T-helper 17 cell (primary cell): ENCODE data around the gene STARD9. TPM values are rescaled to one million over a fixed set of nuclear protein-coding genes. Genes with fewer than 3 reads are reported as not detected.
A peak's percentile ranks its signal among the peaks of the same experiment; 100 is the strongest.
"Not testable (repeated sequence)": the region's sequence is repeated elsewhere in the genome, so short reads cannot be mapped to it uniquely, and the experiment has no call there.

Experiments
- ATAC-seq: fragments of 150-1000 bp; cut with Tn5 transposase; 2 replicates; pipeline ENCODE4 v1.10.0; 2021; ENCODE audit warnings: mild to moderate bottlenecking, moderate library complexity
- DNase-seq, 3 donors: peaks; one replicate each; pipeline versions ENCODE4 v3.0.0 to v3.0.0-alpha.2; 2020 to 2021
- H3K9me3 ChIP-seq: one replicate; pipeline ENCODE4 v1.7.0; 2013; ENCODE audit warnings: low read length, mild to moderate bottlenecking; ENCODE audit not compliant: control insufficient read depth, poor library complexity, severe bottlenecking
- H3K27ac Mint-ChIP-seq: one replicate; pipeline ENCODE4 v1.8.0; 2022; ENCODE audit warnings: mild to moderate bottlenecking, moderate library complexity, mixed read lengths
- H3K27me3 Mint-ChIP-seq: one replicate; pipeline ENCODE4 v1.8.0; 2022; ENCODE audit warnings: mixed read lengths
- H3K36me3 Mint-ChIP-seq: one replicate; pipeline ENCODE4 v1.8.0; 2022; ENCODE audit warnings: low read depth, mixed read lengths
- H3K4me1 Mint-ChIP-seq: one replicate; pipeline ENCODE4 v1.8.0; 2022; ENCODE audit warnings: mild to moderate bottlenecking, mixed read lengths
- H3K4me3 Mint-ChIP-seq: one replicate; pipeline ENCODE4 v1.8.0; 2022; ENCODE audit warnings: mild to moderate bottlenecking, moderate library complexity, mixed read lengths
- total RNA-seq, 4 donors: library from RNA in 2 of 4; stranded (reverse) in 2 of 4; gene quantifications; one replicate each; pipeline ENCODE4 v1.2.3 and lab custom pipeline; 2022 to 2026

STARD9 gene
- 1 to 10 TPM; 4.1 to 5.9 TPM for total RNA-seq
- 42.8 to 46.8 reads per million in 2 donors for total RNA-seq (lab: John Stamatoyannopoulos, UW)

DNA sequence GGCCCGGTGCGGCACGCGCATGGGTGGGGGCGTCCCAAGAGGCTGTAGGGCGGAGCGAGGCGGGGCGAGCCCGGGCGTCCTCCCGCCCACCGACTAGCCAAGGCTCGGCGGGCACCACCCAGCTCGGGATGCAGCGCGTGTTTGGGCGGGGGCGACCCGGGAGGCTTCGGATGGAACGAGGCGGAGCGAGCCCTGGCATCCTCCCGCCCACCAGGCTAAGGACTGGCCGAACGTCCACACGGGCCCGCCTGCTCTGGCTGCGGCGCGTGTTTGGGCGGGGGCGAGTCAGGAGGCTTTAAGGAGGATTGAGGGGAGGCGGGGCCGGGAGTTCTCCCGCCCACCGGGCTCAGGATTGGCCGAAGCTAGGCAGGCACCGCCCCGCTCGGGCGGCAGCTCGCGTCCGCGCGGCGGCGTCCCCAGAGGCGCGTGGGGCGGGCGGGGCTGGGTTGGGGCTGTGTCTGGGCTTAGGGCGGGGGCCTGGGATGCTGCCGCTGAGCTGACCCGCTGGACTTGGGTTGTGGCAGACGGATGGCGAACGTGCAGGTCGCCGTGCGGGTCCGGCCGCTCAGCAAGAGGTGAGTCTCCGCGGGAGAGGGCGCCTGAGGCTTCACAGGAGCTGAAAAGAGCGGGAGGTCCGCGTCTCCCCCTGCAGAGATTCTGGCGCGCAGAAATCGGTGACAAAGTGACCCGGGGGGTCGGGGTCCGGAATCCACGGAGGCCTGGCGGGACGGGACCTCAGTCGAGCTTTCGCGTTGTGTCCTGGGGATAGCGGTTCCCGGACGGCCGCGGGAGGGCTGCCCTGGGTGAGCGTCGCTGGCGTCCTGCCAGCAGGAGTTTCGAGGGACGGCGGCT lies at the start of gene STARD9:
Gene STARD9 (plus strand): TSS at position 419 of the 852 bp plus-strand sequence. CDS start 110 bp downstream, at position 529.
- H3K27me3 Mint-ChIP-seq: peaks cover 10% of the 10 kb centered on the region
- H3K27ac Mint-ChIP-seq: peak within 1 kb of the TSS; percentile 68
- no peaks in the 10 kb centered on the region for H3K9me3 ChIP-seq
- peaks cover 3% of the 10 kb centered on the region for H3K36me3 Mint-ChIP-seq
- peaks cover 11% of the 10 kb centered on the region for H3K4me1 Mint-ChIP-seq
- peak; percentile 82 to 92 (median 90) for DNase-seq
- ATAC-seq: peak; percentile 94
- peak within 1 kb of the TSS; percentile 92 for H3K4me3 Mint-ChIP-seq

DNA sequence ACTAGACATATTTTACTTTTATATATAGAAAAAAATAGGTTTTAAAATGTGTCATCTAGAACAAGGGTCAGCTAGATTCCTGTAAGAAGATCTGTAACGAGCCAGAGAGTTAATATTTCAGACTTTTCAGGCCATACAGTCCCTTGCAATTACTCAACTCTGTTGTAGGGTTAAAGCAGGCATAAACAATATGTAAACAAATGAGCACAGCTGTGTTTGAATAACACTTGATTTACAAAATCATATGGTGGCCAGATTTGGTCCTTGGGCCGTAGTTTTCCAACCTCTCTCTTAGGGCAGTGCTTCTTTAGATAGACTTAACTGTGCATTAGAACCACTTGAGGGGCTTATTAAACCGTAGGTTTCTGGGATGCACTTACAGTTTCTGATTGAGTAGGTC lies 46.4 kb upstream of the STARD9 start:
- H3K27me3 Mint-ChIP-seq: no peaks in the 10 kb centered on the region
- no peak for ATAC-seq
- H3K27ac Mint-ChIP-seq: peak overlapping the region; percentile 1
- H3K36me3 Mint-ChIP-seq: peaks cover 5% of the 10 kb centered on the region
- H3K4me3 Mint-ChIP-seq: no peak overlapping the region
- no peak for DNase-seq
- H3K4me1 Mint-ChIP-seq: peaks cover 3% of the 10 kb centered on the region
- no peaks in the 10 kb centered on the region for H3K9me3 ChIP-seq

DNA sequence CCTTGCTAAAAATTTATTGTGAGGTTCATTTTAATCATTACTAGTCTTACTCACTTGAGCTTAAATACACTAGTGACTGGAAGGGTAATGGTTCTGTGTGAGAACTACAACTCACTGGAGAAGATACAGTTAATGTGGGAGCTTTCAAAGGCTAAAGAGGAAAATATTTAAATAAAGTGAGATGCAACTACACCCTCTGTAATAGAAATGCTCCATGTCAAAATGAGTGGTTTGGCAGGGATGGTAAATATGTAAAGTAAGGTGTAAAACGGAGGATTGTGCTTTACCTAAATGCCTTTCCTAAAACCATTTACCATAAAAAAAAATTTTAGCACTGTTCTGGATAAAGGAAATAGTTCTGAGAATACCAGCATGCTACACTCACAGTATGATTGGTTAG lies 42.2 kb upstream of the STARD9 start:
- H3K27me3 Mint-ChIP-seq: no peaks in the 10 kb centered on the region
- peak overlapping the region; percentile 47 for H3K27ac Mint-ChIP-seq
- no peak overlapping the region for H3K4me3 Mint-ChIP-seq
- DNase-seq: no peak
- peaks cover 5% of the 10 kb centered on the region for H3K4me1 Mint-ChIP-seq
- ATAC-seq: no peak
- H3K9me3 ChIP-seq: no peaks in the 10 kb centered on the region
- H3K36me3 Mint-ChIP-seq: peaks cover 5% of the 10 kb centered on the region

- DNase-seq (no peak), ATAC-seq (no peak)
- Mint-ChIP-seq H3K27ac (peak overlapping the region; percentile 99), H3K36me3 (peaks cover 9% of the 10 kb centered on the region), H3K4me3 (no peak overlapping the region), H3K4me1 (peaks cover 39% of the 10 kb centered on the region), H3K27me3 (no peaks in the 10 kb centered on the region)
- no peaks in the 10 kb centered on the region for H3K9me3 ChIP-seq
Observed at GRCh38 chr15:42544853-42545629, 30.4 kb upstream of the STARD9 start.

GRCh38 chr15:42547918-42548248 lies 27.5 kb upstream of the STARD9 start:
- no peak for ATAC-seq
- Mint-ChIP-seq H3K36me3 (peaks cover 7% of the 10 kb centered on the region), H3K27me3 (no peaks in the 10 kb centered on the region), H3K4me1 (peaks cover 37% of the 10 kb centered on the region), H3K4me3 (peak overlapping the region; percentile 98), H3K27ac (peak overlapping the region; percentile 99)
- peak in 1 of 3 donors; percentile 4 for DNase-seq
- no peaks in the 10 kb centered on the region for H3K9me3 ChIP-seq

DNA sequence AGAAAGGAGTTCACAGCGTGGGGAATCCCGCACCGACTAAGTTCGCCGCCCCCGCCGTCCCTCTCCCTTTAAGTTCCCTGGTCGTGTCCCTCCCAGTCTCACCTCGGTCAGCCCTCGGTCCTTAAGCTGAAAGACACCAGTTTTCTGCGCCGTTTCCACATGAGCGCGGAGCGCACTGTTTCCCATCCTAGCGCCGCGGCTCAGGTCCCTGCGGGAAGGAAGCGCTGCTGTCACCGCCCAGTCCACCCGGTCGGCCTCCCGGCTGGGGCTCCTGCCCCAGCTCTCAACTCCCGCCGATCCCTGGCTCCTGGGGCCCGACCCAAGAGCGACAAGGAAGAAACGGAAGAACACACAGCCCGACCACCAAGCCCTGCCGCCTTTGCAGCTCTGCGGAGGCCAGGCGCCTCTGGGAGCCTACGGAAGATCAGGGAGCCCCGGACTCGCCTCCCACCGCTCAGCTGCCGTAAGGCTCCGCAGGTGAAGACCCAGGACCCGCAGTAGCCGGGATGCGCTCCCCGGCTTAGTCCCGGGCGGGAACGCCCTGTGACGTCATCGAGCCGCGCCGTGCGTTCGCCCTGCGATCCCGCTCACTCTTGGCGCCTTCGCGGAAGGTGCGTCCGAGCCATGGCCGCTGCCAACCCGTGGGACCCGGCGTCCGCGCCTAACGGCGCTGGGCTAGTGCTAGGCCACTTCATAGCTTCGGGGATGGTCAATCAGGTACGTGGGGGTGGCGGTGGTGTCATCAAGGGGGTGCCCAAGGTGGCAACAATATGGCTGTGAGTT lies 27.0 kb upstream of the STARD9 start, which contains the start of the genes HAUS2 and LRRC57:
Gene HAUS2 (plus strand): TSS at position 590 of the 783 bp plus-strand sequence. CDS start 35 bp downstream, at position 625.
Gene LRRC57 (minus strand): TSS at position 545 of the 783 bp plus-strand sequence. CDS start 359 bp downstream, at position 186.
- H3K9me3 ChIP-seq: no peaks in the 10 kb centered on the region
- Mint-ChIP-seq H3K27me3 (no peaks in the 10 kb centered on the region), H3K27ac (peak within 1 kb of the TSS; percentile 99), H3K4me3 (peak within 1 kb of the TSS; percentile 98), H3K36me3 (peaks cover 7% of the 10 kb centered on the region), H3K4me1 (peaks cover 37% of the 10 kb centered on the region)
- DNase-seq (peak; percentile 77 to 82 (median 78)), ATAC-seq (peak; percentile 87)

DNA sequence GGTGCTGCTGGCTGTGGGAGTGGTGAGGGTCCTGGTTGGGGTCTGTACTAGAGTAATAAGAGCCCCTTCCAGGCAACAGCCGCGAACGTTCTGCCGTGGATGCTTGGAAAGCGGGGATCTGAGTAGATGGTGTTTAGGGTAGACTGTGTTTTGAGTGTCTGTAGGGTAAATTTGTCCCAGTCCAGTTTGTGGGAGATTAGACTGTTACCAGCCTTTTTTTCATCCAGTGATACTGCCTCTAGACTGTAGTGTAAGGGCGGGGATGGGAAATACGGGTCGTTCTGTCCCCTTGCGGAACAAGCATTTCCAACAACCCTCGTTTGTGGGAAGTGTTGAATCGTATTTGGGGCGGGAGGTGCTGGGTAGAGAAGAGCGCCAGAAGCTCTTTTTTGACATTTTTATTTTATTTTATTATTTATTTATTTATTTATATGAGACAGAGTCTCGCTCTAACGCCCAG lies 26.3 kb upstream of the STARD9 start:
- H3K27ac Mint-ChIP-seq: peak overlapping the region; percentile 99
- H3K9me3 ChIP-seq: no peaks in the 10 kb centered on the region
- ATAC-seq (peak; percentile 66), DNase-seq (no peak)
- H3K36me3 Mint-ChIP-seq: peaks cover 8% of the 10 kb centered on the region
- H3K27me3 Mint-ChIP-seq: no peaks in the 10 kb centered on the region
- peak overlapping the region; percentile 98 for H3K4me3 Mint-ChIP-seq
- H3K4me1 Mint-ChIP-seq: peaks cover 42% of the 10 kb centered on the region

DNA sequence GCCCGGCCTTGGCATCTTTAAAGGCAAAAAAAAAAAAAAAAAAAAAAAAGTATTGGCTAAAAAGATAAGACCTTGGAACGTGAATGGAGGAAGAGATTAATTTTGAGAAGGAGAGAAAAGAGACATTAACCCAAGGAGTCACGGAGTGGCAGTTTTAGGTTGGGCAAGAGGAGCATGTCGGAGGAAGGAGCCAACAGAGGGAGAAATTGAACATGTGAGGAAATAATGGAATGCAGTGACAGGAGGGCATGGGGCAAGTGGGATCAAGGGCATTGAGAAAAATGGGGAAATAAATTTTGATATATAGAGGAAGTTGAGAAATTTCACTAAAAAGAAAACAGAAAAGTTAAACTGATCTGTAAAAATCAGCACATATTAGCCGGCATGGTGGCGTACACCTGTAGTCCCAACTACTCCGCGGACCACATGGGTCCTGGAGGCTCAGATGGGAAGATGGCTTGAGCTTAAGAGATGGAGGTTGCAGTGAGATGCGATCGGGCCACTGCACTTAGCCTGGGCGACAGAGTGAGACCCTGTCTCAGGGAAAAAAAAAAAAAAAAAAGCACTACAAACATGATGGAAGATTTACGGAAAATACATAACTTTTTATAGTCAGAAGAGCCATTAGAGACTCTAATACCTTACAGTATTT lies 25.5 kb upstream of the STARD9 start:
- H3K9me3 ChIP-seq: no peaks in the 10 kb centered on the region
- DNase-seq (no peak), ATAC-seq (no peak)
- Mint-ChIP-seq H3K27me3 (no peaks in the 10 kb centered on the region), H3K4me1 (peaks cover 42% of the 10 kb centered on the region), H3K36me3 (peaks cover 8% of the 10 kb centered on the region), H3K27ac (peak overlapping the region; percentile 99), H3K4me3 (peak overlapping the region; percentile 98)

GRCh38 chr15:42553554-42553953 lies 21.9 kb upstream of the STARD9 start:
- Mint-ChIP-seq H3K4me1 (peaks cover 19% of the 10 kb centered on the region), H3K27me3 (no peaks in the 10 kb centered on the region), H3K27ac (peak overlapping the region; percentile 54), H3K4me3 (peak overlapping the region; percentile 41), H3K36me3 (peaks cover 5% of the 10 kb centered on the region)
- ATAC-seq (no peak), DNase-seq (no peak)
- no peaks in the 10 kb centered on the region for H3K9me3 ChIP-seq

DNA sequence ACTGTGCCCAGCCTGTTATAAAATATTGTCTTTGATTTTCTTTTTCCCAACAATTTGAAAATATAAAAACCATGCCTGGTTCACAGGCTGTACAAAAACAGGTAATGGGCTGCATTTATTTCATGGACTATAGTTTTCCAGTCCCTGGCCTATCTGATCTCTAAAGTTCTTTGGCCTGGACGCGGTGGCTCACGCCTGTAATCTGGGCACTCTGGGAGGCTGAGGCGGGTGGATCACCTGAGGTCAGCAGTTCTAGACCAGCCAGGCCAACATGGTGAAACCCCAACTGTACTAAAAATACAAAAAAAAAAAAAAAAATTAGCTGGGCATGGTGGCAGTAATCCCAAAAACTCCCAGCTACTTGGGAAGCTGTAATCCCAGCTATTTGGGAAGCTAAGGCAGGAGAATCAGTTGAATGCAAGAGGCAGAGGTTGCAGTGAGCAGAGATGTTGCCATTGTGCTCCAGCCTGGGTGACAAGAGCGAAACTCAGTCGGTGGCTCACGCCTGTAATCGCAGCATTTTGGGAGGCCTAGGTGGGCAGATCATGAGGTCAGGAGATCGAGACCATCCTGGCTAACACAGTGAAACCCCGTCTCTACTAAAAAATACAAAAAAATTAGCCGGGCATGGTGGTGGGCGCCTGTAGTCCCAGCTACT lies 18.7 kb upstream of the STARD9 start:
- H3K27ac Mint-ChIP-seq, H3K9me3 ChIP-seq, H3K27me3 Mint-ChIP-seq, DNase-seq, ATAC-seq, H3K4me3 Mint-ChIP-seq, H3K36me3 Mint-ChIP-seq: not testable (repeated sequence)
- H3K4me1 Mint-ChIP-seq: peaks cover 11% of the 10 kb centered on the region

DNA sequence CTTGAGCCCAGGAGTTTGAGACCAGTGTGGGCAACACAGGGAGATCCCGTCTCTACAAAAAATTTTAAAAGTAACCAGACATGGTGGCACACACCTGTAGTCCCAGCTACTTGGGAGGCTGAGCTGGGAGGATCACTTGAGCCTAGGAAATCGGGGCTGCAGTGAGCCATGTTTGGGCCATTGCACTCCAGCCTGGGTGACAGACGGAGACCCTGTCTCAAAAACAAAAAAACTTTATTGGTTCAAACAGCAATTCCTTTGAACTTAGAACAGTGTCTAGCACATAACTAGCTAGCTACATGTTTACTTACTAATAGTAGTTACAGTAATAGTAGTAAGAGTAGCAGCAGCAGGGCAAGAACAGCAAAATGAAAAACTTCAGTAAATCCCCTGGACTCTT lies 16.7 kb upstream of the STARD9 start:
- Mint-ChIP-seq H3K27me3 (no peaks in the 10 kb centered on the region), H3K4me1 (peaks cover 9% of the 10 kb centered on the region), H3K36me3 (no peaks in the 10 kb centered on the region), H3K4me3 (no peak overlapping the region), H3K27ac (no peak overlapping the region)
- no peak for ATAC-seq
- H3K9me3 ChIP-seq: no peaks in the 10 kb centered on the region
- DNase-seq: no peak
